Smooth muscle cell of the coronary artery (primary cell): ENCODE results near the gene S100A16. TPM values are rescaled to one million over a fixed set of nuclear protein-coding genes. Genes with fewer than 3 reads are reported as not detected.

Experiments used
- total RNA-seq: library from RNA; depleted of rRNA; stranded (reverse); fragments of >200 nt; gene quantifications from 2 replicates; pipeline ENCODE4 v1.2.3, GENCODE V29; 2014; ENCODE audit warnings: low replicate concordance

S100A16 gene
- 98.3 and 375 TPM in 2 replicates for total RNA-seq

GRCh38 chr1:153612755-153613331 lies at the start of gene S100A16:
Gene S100A16, minus strand, starts transcription at chr1:153613137. Its CDS starts 4,986 bp downstream, at chr1:153608151.

DNA sequence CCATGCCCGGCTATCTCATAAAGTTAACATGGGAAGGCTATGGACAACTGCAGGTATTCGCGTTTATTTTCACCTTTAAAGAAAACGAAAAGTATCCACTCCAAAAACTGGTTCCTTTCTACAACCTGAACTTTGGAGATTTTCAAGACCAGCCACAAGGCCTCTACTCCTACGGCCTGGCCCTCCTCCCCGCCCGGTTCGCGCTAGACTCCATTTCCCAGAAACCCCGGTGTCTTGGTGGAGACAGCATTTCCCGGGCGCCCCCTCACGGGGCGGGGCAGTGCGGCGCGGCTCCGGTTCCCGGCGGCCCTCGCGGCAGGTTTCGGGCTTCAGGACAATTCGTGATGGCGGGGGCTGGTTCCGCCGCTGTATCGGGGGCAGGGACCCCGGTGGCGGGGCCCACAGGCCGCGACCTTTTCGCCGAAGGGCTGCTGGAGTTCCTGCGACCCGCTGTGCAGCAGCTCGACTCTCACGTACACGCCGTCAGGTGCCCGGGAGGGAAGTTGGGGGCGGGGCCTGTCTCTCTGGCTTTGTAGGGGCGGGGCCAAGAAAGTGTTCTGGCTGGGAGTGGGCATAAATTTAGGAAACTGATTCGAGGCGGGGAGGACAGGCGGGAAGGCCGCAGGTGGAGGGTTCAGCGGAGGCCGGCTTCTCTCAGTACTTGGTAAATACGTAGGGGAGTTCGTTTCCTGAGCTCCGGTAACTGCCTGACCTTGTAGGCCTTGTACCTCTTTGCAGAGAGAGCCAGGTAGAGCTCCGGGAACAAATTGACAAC lies 45.6 kb upstream of the S100A16 start, which contains the start of gene SNAPIN:
Gene SNAPIN (plus strand): TSS at position 304 of the 775 bp plus-strand sequence. CDS start 41 bp downstream, at position 345.

DNA sequence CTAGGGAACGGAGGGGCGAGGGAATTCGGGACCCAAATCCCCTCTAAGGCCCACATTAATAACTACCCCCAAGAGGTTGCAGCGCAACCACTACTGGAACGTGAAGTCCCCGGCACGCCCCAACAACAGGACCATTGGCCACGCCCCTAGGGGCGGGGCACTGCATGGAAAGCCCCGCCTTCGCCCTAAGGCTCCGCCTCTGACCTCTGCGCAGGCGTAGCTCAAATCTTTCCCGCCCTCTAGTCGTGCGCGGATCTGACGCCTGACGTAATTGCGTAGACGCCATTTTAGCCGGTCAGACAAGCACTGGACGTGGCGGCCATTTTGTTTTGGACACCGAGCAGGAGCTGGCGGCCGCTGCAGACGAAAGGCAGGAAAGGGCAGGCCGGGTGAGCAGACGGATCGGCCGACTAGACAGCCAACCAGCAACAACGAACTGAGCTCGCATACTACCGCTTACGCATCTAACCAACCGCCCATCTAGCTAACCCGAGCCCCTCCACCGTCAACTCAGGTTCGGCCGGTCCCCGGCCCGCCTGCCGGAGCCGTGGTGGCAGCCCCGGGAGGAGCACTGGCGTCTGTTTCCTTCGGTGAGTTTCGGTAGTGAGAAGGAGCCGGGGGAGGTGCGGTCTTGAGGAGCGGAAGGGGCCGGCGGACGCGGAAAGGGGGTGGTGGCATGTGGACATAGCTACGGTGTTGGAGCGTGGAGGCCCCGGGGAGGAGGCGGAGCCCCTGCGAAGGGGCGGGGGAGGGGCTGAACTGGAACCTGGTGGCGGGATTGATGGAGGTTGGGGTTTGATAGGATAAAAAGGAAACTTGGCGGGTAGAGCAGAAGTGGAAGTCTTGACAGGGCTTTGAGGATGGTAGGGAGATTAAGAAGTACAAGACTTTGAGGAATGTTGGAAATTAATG lies 21.1 kb upstream of the S100A16 start, which contains the start of gene CHTOP:
Gene CHTOP (plus strand): TSS at position 313 of the 912 bp plus-strand sequence. CDS start 2,523 bp downstream, outside the sequence.

DNA sequence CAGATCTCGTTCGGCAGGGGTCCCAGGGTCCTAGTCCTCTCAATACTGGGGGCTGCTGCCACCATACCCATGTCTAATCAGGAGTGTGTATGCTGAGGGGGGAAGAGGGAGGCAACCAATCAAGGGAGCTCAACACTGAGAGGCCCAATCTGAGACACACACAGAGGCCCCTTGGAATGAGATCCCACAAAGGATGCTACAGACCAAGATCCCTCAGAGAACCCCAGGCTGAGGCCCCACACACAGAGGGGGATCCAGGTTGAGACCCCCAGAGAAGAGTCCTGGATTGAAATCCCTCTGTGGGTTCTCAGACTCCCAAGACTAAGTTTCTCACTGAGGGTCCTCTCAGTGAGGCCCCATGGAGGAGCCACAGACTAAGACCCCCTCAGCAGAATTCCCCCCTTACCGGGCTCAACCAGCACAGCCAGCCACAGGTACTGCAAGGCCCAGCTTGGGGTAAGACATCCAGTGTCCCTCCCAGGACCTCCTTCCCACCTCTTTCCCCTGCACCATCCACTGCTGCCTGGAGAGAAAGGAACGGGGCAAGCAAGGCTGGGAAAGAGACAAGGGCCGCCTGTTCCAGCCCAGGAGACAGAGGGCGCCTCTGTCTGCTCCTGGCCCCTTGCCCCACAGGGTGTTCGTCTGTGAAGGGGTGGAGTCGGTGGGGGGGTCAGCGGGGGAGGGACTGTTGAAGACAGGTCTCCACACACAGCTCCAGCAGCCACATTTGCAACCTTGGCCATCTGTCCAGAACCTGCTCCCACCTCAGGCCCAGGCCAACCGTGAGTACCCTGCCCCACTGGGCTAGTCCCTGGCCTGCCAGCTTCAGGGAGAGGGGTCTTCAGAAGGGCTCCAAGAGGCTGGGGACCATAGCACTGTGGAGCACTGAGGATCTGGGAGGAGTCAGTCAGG lies 15.0 kb upstream of the S100A16 start, which contains the start of gene S100A1:
Gene S100A1 (plus strand): TSS at position 720 of the 912 bp plus-strand sequence. CDS start 2,088 bp downstream, outside the sequence.

DNA sequence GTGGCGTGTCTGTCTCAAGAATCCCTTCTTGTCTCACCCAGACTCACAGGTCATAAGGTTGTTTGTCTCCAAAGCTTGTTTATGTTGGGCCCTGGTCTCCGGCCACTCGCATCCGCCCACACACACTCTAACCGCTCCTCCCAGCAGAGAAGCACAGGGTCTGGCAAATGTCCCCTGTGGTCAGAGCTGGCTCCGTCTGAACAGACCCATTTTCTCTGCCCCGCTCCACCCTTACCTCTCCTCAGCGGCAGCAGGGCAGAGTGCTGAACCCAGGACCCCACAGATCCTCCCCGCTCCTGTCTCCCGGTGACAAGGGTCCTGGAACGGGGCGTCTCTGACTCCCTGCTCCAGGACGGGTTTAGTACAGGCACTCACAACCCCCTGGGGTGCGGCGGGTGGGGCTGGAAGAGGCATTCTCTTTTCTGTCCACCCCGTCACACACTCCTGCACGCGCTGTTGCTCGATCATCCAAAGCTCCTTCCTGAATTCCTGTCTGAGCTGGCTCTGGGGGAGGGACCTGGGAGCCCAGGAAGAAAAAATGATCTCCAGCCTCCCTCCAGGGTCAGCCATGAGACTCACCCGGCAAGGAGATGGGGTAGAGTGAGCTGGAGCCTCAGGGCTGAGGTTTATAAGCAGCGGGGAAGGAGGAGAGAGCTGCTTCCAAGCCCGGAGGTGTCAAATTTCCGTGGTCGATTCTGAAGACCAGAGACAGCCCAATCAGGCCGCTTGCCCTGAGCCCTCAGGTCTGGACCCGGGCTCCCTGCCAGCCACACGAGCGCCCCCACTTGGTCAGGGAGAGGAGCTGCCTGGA lies 14.2 kb upstream of the S100A16 start, which contains the start of gene S100A13:
Gene S100A13 (minus strand): TSS at position 602 of the 811 bp plus-strand sequence. CDS start 1,033 bp downstream, outside the sequence.

DNA sequence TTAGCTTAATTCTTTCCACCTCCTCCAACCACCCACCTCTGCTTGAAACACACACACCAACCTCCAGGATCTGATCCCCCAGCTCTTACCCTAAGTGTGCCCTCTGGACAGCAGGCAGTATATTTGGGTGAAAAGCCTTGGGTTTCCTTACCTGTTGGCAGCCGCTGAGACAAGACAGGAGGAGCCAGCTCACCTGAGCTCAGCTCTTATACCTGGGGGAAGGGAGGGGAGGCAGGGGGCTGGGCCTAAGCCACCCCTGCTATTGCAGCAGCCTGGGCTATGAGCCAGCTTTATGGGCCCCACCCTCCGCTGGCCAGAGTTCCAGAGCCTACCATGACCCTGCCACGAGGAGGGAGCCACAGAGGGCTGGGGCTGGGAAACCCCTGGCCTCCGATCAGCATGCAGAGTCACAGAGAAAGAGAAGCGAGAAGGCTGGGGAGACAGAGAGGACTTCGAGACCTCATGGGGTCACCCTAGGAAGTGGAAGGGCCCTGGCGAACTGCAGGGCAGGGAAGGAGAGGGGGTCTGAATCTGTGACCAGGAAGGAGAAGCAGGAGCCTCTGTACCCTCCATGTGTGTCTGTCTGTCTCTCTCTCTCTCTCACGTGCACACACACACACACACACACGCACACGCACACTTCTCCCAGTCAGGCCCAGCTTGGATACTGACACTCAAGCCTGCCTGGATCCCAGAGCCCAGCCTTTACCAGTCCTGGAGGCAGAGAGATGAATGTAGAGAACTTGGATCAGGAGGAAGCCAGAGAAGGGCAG lies 3.4 kb upstream of the S100A16 start, which contains the start of gene S100A14:
Gene S100A14 (minus strand): TSS at position 182 of the 773 bp plus-strand sequence. CDS start 467 bp downstream, outside the sequence.

GRCh38 chr1:153565529-153566374 lies 47.2 kb downstream of the S100A16 start, which contains the start of gene S100A2:
Gene S100A2, minus strand, starts transcription at chr1:153565844. Its CDS starts 1,967 bp downstream, at chr1:153563877.

Other genes with a start within 250 kb of the S100A16 start
- gene S100A12, start 237.5 kb downstream of the S100A16 start, total RNA-seq = not detected in 2 replicates
- gene S100A8, start 222.1 kb downstream of the S100A16 start, total RNA-seq = not detected in 2 replicates
- gene S100A7A, start 196.6 kb downstream of the S100A16 start, total RNA-seq = not detected in 2 replicates
- gene S100A7, start 152.5 kb downstream of the S100A16 start, total RNA-seq = not detected in 2 replicates
- gene S100A6, start 77.1 kb downstream of the S100A16 start, total RNA-seq = 1,802 and 2,597 TPM in 2 replicates
- not detected in 2 replicates for gene S100A5, start 72.2 kb downstream of the S100A16 start, total RNA-seq
- 109 and 280 TPM in 2 replicates for gene S100A4, start 67.3 kb downstream of the S100A16 start, total RNA-seq
- 5.0 and 7.3 TPM in 2 replicates for gene S100A3, start 63.9 kb downstream of the S100A16 start, total RNA-seq
- 1.1 and 3.5 TPM in 2 replicates for gene S100A2, start 47.3 kb downstream of the S100A16 start, total RNA-seq
- gene S100A14, start 3.2 kb upstream of the S100A16 start, total RNA-seq = 0.12 and 0.30 TPM in 2 replicates
- gene S100A13, start 14.4 kb upstream of the S100A16 start, total RNA-seq = 168 and 173 TPM in 2 replicates
- 0.23 TPM in 1 of 2 replicates, not detected in the other for gene S100A1, start 15.3 kb upstream of the S100A16 start, total RNA-seq
- 22.7 and 27.4 TPM in 2 replicates for gene CHTOP, start 20.9 kb upstream of the S100A16 start, total RNA-seq
- 26.4 and 55.4 TPM in 2 replicates for gene SNAPIN, start 45.6 kb upstream of the S100A16 start, total RNA-seq
- 126 and 196 TPM in 2 replicates for gene ILF2, start 57.9 kb upstream of the S100A16 start, total RNA-seq
- gene NPR1, start 65.6 kb upstream of the S100A16 start, total RNA-seq = 0.08 and 19.8 TPM in 2 replicates
- gene INTS3, start 114.9 kb upstream of the S100A16 start, total RNA-seq = 17.9 and 23.9 TPM in 2 replicates
- 4.4 and 38.0 TPM in 2 replicates for gene SLC27A3, start 162.3 kb upstream of the S100A16 start, total RNA-seq